GM19099 (cell line): Measurements from ENCODE around the gene EXTL1.

Experiments
- POLR2A ChIP-seq: IDR thresholded peaks from 3 replicates; pipeline ENCODE4 v1.6.1; 2011; ENCODE audit warnings: low read depth; ENCODE audit not compliant: insufficient read length; ENCODE audit errors: extremely low read depth

EXTL1 gene

DNA sequence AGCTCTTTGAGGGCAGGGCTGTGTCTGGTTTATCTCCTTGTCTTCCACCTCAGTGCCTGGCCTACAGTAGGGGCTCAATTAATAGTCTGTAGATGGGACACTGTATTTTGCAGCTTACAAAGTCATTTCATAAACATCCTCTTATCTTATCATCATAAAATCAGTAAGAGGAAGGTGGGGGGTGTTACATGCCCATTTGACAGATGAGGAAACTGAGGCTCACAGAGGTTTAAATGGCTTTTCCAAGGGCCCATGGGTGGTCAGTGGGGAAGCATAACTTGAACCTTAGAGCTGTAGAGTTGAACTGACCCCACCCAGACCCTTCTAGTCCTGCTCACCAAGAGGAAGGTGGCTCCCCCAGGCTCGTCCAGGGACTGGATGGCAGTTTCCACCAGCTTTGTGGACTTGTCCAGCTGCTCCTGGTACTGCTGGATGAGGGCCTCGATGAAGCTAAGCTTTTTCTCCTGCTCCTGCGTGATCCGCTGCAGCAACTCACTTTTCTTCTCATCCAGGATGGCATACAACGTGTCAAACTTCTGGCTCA lies 36.5 kb downstream of the EXTL1 start:
- TF ChIP-seq POLR2A, result no peak

DNA sequence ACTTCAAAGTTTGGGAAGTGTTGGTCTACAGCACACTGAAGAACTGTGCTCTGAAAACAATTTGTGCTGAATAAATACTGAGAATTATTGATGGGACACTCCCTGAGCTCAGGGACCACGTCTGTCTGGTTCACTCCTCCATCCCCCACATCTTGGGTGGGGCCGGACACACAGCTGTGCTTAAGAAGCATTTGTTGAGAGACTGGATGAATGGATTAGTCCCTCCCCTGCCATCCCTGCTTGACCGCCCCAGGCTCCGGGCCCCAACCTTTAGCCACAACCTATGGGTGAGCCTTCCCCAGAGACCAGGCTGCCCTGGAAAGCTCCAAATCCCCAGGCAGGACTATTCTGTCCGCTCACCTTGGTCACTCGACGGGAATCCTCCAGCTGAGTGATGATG lies 38.3 kb downstream of the EXTL1 start:
- no peak for TF ChIP-seq POLR2A

DNA sequence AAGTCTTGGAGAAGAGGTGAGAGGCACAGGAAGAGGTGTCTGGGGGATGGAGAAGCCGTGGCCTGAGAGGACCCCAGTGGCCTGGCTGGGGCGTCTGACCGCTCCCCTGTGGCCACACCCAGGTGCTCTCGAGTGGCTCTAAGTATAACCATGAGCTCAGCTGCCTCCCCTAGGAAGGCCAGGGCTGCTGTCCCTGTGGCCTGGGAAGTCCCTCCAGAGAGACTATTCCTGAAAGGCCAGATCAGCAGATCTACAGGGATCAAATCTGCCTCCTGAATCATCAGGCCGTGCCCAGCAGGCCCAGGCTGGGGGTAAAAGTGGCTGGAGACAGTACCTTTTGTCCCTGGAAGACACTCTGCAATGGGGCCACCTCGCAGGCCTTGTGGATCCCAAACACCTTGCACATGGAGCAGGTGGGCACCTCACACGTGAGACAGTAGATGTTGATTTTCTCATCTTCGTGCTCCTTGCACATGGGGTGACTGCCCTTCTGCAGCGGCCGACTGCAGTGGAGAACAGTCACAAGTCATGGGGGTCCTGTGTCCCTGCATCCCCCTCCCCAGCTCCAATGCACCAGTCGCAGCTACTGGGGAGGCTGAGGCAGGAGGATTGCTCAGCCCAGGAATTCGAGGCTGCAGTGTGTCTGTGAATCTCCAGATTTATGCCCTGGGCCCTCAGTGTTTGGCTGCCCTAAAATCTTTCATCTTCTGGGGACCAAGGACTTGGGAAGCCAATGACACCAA lies 39.4 kb downstream of the EXTL1 start:
- TF ChIP-seq POLR2A, result no peak

DNA sequence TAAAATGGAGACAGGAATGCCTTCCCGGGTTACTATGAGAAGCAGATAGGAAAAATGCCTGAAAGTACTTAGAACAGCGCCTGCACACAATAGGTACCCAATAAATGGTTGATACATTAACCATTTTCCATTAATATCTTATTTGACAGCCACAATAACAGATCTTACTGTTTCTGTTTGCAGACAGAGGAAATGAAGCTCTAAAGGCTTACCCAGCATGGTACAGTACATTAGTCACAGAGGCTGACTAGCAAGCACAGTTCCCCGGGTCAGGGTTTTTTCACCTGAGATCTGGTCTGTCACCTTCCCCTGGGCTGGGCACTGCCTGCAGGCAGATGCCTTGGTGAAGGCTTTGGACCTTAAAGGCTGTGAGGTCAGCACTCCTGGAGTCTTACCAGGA lies 43.0 kb downstream of the EXTL1 start:
- TF ChIP-seq POLR2A, result no peak

DNA sequence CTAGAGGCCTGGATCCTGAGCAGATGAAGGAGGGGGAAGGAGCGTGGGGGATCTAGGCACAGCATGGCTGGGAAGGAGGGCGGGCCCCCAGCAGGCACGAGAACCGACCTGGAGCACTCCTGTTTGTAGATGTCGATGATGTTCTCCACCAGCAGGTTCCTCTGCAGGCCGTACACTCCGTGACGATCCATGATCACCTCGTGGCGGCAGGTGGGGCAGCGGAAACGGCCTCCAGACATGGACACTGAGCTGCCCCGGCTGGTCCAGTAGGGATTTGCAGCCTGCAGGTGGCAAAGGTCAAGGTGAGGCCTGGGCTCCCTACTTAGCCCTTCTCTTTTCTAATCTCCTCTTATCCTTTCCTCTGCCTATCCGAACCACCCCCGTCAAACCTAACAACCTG lies 44.6 kb downstream of the EXTL1 start:
- TF ChIP-seq POLR2A, result no peak

DNA sequence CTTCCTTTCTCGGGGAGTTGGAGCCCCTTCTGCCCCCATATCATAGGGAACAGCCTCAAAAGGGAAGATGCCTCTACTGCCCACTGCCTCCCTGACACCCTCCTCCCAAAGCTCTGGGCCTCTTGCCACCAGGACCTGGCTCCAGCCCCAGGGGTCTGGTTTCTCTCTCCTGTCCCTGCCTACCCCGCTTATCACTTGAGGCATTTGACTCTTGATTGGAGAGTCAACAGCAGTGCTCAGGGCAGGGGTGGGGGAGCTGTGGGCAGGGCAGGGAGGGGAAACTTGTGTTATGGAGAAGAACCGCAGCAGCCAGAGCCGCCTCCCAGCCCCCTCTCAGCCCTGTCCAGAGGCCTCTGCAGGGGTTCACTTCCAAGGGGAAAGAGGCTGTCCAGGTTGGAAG lies 45.3 kb downstream of the EXTL1 start:
- TF ChIP-seq POLR2A, result no peak

DNA sequence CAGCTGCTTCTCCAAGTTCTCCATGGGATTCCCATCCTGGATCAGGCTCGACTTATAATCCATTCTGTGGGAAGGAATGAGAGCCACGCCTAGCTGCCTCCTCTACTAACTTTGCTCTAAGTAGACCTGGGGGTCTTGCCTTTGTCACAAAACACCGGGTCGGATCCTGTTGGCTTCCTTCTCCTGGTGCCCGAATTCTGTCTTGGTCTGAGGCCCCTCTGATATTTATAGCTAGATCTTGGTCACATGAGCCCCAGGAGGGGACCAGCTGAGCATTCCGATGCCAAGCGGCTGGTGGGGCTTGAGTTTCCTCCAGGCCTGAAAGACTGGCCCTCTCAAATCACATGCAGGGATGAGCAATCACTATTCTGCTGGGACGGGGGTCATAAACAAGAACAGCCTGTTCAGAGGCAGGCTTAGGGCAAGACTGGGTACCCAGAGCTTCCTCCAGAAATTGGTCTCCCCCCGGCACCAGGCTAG lies 45.9 kb downstream of the EXTL1 start, which contains the start of gene TRIM63:
Gene TRIM63 (minus strand): TSS at position 199 of the 480 bp plus-strand sequence. CDS start 136 bp downstream, at position 63.
- TF ChIP-seq POLR2A, result no peak

DNA sequence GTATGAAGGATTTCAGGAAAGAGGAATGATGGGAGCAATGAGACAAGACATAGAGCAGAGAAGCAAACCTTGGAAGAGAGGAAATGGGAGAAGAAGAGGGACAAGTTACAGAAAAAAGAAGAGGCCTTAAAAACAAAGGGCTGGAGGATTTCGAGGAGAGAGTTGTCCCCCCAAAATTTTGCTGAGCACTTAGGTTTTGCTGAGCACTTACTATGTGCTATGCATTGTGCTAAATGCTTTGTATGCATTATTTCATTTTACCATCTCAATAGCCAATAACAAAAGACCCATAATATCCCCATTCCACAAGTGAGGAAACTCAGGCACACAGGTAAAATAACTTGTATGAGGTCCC lies 48.3 kb downstream of the EXTL1 start:
- no peak for TF ChIP-seq POLR2A

DNA sequence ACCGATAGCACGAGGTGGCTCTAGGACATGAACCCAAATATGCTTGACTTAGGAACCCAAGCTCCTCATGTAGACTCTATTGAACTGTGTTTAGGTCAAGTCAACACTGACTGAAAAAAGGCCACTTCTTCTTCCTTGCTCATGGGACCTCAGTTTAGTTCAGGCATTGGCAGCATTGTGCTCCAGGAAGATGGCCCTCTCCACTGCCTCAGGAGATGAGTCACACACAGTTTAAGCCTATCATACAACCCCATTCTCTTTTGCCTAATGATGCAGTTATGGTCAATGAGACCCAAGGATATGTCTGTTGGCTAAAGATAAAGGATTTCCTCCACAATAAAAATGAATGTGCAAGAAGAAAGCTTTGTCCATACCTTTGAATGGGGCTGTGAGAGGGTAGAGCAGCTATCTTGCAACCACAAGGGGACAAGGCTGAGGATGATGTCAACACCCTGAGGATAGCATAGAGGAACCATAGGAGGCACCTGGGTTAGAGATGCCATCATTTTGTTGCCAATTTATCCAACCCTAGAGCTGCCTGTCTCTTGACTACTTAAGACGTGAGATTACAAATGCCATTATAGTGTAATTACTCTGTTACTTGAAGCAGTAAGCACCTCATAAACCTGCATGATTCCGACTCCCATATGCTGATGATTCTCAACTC lies 48.9 kb downstream of the EXTL1 start:
- no peak for TF ChIP-seq POLR2A

DNA sequence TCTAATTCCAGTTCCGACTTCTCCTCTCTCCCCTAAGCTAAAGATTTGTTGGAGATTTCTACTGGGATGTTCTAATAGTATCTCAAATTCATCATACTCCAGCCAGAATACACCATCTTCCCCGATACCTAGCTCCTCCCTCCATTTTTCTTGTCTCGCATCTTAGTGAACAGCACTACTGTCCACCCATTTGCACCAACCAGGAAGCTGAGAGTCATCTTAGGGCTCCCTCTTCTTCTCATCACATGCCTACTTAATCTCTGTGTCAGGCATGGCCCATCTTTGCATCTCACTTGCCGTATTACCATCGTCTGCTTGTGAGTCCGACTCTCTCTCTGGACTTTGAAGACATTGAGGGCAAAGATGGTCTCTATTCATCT lies 49.4 kb downstream of the EXTL1 start:
- no peak for TF ChIP-seq POLR2A

DNA sequence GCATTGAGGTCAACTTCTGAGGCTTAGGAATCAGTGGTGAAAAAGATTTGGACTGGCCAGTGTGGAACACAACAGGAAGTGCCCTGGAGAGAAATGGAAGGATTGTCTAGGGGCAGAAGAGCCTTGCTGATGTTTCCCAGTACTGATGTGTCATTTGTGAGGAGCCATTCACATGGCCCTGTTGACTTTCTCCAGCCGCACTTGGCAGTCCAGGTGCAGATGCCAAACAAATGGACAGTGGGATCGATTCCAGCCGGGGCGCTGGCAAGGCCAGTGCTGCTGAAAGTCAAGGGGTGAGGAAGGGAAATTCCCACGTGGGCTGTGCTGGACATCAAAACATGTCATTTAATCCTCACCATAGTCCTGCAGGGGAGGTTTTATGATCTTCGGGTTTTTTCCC lies 50.7 kb downstream of the EXTL1 start:
- no peak for TF ChIP-seq POLR2A

DNA sequence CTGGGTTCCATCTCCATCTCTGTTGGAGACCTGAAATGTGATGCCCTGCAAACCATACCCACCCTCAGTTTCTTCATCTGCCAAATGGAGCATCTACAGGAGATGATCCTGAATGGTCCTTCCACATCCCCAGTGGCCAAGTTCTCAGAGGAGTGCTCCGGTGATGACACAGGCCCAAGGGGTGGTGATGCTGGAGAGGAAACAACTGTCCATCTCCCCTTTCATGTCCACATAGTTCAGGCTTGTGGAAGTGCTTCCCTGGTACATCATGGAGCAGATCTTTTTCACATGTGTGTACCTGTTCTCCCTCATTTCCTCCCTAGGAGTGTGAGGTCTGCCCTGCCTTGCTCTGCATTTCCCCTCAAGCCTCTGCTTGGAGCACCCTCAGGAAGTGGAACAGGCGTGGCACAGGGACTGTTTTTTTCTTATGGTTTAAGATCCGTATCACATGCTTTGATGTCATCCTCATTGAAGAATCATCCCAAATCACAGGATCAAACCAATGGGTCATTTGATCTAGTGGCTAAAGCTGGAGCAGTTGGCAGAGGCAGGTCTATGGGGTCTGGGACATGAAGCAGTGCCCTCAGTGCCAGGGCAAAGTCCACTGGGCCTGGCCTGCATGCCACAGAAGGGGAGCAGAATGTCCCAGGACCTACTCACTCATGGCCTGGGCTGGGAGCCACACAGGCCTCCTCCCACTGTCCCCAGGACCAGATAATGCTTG lies 54.0 kb downstream of the EXTL1 start:
- no peak for TF ChIP-seq POLR2A

DNA sequence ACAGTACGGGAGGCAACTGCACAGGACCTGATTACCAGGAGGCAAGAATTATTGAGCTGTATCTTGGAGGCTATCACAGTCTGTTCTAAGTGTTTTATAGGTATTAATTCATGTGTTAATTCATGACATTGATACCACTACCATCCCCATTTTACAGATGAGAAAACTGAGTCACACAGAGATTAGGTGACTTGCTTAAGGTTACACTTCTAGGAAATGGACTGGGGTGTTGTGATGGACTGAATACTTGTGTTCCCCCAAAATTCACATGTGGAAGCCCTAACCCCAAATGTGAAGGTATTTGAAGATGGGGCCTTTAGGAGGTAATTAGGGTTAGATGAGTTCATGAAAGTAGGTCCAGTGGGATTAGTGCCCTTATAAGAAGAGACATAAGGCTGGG lies 55.9 kb downstream of the EXTL1 start:
- no peak for TF ChIP-seq POLR2A

DNA sequence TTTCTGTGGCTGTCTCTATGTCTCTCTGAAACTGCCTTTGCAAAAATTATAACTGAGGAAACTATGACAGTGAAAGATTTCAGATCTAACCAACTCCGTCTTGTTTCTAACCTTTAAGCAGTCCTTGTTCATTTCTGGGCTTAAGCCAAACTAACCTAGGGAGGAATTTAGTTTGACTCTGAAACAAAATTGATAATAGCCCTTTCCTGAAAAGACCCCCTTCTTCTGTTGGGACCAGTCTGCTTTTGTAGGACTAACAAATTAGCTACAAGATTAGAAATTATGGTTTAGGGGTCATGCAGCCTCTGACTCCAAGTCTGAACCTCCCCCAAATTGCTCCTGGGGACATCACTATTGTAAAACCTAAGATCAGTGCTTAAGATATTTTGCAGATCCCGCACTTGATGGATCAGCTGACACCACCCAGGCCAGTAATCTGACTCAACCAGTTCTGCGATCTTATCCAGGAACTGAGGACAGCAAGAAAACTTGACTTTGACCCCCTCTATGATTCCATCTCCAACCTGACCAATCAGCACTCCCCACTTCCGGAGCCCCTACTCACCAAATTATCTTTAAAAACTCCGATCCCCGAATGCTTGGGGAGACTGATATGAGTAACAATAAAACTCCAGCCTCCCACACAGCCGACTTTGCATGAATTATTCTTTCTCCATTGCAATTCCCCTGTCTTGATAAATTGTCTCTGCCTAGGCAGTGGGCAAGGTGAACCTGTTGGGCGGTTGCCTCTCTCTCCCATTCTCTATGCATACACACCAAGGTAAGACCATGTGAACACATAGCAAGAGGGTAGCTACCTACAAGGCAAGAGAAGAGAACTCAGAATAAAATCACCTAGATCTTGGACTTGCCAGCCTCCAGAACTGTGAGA lies 57.0 kb downstream of the EXTL1 start:
- no peak for TF ChIP-seq POLR2A

DNA sequence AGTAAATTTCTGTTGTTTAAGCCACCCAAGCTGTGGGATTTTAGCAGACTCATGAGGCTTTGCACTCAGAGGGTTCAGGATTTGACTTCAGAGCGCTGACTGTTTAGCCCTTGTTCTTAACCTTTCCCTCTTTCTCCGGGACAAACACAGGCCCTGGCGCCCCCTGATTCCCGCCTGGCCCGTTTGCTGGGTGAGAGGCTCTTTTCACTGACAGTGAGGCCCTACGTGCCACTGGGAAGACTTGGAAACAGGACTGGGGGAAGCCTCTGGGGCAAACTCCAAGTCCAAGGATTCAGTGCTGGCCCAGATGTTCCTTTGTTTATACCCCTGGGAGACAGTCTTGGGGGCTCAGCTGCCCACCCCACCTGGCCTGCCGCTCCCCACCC lies 57.6 kb downstream of the EXTL1 start:
- TF ChIP-seq POLR2A, result no peak
